Fibroblast of gingiva (primary cell): ENCODE measurements around the gene ZNF138.

Experiments
- DNase-seq: peaks from one replicate; pipeline ENCODE4 v3.0.0-alpha.2; 2011; ENCODE audit warnings: low read depth

ZNF138 gene

GRCh38 chr7:64875658-64876406 is 81.6 kb downstream of the ZNF138 start:
- DNase-seq = no peak

GRCh38 chr7:64876792-64877713 is 82.8 kb downstream of the ZNF138 start:
- no peak for DNase-seq

DNA sequence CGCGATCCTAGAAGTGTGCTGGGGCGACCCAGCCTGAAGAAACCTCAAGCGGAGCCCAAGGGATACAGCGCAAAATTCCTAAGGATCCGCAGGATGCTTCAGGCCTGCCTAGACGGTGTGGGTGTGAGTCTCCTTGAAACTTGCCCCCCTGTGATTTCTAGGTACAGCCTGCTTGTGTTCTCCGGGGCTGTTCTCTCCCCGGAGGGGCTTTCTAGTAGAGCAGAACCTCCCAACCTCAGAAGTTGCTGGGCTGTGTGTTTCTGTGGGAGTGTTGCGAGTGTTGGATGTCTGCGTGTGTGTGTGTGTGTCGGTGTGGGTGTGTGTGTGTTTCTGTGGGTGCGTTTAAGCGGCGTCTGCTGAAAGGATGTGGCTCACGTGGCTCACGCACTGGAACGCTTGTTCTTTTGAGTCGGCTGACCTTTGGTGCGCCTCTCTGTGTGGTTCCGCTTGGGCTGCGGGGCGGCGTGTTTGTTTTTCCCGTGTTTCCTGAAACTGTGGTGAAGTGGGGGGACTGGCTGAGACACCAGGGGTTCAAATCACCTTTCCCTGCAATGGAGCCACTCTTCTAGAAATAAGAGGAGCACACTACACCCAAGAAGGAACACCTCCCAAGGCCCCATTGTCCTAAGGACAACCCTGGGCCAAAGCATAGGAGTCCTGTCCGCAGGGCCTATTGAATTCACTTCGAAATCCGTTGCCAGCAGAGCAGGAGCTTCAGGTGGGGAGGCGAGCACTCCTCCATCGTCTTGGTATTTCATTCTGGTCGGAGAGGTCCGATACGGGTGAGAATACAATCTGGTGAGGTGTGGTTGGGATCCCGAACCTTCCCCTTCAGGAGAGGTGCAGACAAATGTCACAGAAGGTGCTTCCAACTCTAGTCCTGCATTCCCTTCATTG is 83.7 kb downstream of the ZNF138 start:
- DNase-seq = no peak

DNA sequence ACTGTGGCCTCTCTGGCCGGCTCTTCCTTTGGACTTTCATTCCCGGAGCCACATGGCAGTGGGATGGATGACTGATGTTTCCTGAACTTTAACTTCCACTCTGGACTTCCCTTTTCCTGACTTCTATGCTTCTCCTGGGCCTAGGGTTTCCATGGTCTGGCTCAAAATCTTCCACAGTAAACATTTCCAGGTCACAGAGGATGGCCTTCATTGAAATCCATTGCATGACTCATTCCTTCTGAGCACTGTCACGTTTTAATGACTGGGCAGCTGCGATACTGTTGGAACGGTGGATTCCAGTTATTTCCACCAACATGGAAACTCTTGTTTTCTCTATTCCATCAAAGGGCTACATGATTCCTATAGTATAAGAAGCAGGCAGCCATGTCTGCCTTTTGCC is 84.5 kb downstream of the ZNF138 start:
- DNase-seq = no peak

DNA sequence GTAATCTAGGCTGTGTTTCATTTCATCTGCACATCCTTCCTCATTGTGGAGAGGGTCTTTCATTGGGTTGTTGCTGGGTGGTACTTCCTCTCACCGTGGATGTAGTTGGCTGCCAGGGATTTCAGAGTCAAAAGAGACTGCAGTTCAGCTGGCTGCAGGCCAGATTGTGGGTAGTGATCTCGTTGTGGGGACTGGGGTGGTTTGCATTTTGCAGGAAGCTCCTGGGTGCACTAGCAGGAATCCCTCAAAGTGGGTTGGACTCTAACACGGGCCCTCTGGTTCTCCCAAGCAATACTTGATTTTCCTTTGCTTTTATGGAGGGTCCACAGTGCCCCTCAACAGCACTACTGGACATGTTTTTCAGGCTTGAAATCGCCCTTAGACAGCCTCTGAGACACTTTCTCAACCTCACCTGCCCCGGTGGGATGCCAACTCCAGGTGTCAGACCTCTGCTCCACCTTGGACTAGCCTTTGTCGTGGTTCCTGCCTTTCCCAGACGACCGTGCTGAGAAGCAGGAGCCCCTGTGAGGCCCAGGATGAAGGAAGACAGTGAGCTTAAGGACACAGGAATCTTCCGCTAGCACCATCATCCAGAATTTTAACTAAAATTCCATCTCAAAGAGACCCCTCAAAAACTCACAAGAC is 85.0 kb downstream of the ZNF138 start:
- DNase-seq = no peak

- DNase-seq = no peak
Observed at GRCh38 chr7:64879800-64880199, 85.6 kb downstream of the ZNF138 start.

- no peak for DNase-seq
Observed at GRCh38 chr7:64880322-64881297, 86.4 kb downstream of the ZNF138 start.

GRCh38 chr7:64881461-64882287 is 87.4 kb downstream of the ZNF138 start:
- DNase-seq = no peak

DNA sequence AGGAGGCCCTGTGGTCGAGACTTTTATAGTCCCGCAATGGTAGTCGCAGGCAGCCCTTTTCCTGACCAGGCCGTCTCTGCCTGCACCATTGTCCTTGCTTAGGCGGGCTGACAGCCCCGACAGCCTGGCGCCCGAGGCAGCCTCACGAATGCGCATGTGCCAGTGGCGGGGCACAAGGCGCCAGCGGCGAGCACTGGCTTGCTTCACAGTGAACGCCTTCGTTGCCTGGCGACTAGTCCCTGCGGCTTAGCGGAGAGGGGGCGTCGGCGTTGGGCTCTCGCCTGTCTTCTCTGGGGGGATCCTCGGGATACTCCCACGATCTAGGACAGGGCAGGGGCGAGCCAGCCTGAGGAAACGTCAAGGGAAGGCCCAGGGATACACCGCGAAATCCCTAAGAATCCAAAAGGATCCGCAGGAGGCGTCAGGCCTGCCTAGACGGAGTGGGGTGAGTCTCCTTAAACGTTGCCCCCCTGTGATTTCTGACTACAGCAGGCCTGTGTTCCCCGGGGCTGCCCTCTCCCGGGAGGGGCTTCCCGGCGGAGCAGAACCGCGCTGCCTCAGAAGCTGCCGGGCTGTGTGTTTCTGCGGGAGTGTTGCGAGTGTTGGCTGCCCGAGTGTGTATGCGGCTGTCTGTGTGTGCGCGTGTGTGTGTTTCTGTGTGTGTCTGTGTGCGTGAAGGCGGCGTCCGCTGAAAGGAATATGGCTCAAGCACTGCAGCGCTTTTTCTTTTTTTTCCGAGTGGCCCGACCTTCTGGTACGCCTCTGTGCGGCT is 88.3 kb downstream of the ZNF138 start:
- DNase-seq = peak; percentile 25
